ENCODE results near the gene BMF. TPM values are rescaled to one million over a fixed set of nuclear protein-coding genes. Genes with fewer than 3 reads are reported as not detected.

The BMF gene
- polyA plus RNA-seq, 3 donors: 5.6 to 59.6 (median 6.5) TPM

- peak overlapping the region; percentile 94 to 98 (median 97) for H3K27ac Mint-ChIP-seq
- H2AFZ ChIP-seq (ENCODE audit: insufficient read depth, low read depth, low read length, poor library complexity, severe bottlenecking): peak overlapping the region; percentile 90
- 5% methylated on average over 17 of the region's 18 CpGs for WGBS (ENCODE audit: insufficient coverage)
Observed at GRCh38 chr15:40038275-40038637, 70.4 kb downstream of the BMF start.

More at GRCh38 chr15:40038275-40038637, 70.4 kb downstream of the BMF start:
- peak overlapping the region; percentile 98 for H3K4me2 ChIP-seq (replicated peaks; ENCODE audit: extremely low read depth, low read length, poor library complexity, severe bottlenecking)
- peaks cover 23% of the 10 kb centered on the region for H3K4me1 Mint-ChIP-seq
- H3K27ac ChIP-seq (ENCODE audit: low read depth in 1 of 2, low read length in 2 of 2): peak overlapping the region; percentile 73 to 93
- peaks cover 34 to 39% of the 10 kb centered on the region in 2 donors for H3K36me3 ChIP-seq (replicated peaks in 1 of 2; ENCODE audit: control insufficient read depth in 1 of 2, insufficient read depth in 2 of 2, low read length in 2 of 2)
- H3K27me3 Mint-ChIP-seq (ENCODE audit: low read depth in 3 of 3): peaks cover 0 to 2% (median 0%) of the 10 kb centered on the region in 3 donors
- intact Hi-C loops (cut with micrococcal nuclease): loop anchor here in 1 of 2 donors (2.0 kb wide), 1 partner anchor 123 kb away; the partner anchor contains the start of gene BUB1B
- H3K4me3 ChIP-seq (replicated peaks in 1 of 3; ENCODE audit: low read depth in 2 of 3, low read length in 3 of 3): peak overlapping the region; percentile 71 to 91 (median 73)
- TF ChIP-seq CTCF (IDR thresholded peaks at IDR 0.05): no peak
- peaks cover 32% of the 10 kb centered on the region for H3K79me2 ChIP-seq (ENCODE audit: insufficient read depth, low read length)
- DNase-seq: peak in 1 of 3 donors; percentile 42
- peak overlapping the region; percentile 96 to 98 for H3K4me3 Mint-ChIP-seq
- no peaks in the 10 kb centered on the region for H3K27me3 ChIP-seq (ENCODE audit: control insufficient read depth in 2 of 2, insufficient read depth in 2 of 2, low read length in 2 of 2)
- H3K9me3 Mint-ChIP-seq: no peaks in the 10 kb centered on the region
- H3K9ac ChIP-seq (ENCODE audit: insufficient read depth, low read length, poor library complexity, severe bottlenecking): peak overlapping the region; percentile 97
- H4K20me1 ChIP-seq (ENCODE audit: insufficient read depth, low read length): peaks cover 5% of the 10 kb centered on the region
- peaks cover 28 to 35% of the 10 kb centered on the region in 2 donors for H3K36me3 Mint-ChIP-seq
- no peaks in the 10 kb centered on the region for H3K9me3 ChIP-seq (replicated peaks in 1 of 2; ENCODE audit: control insufficient read depth in 1 of 2, insufficient read depth in 1 of 2, low read length in 2 of 2)
- H3K4me1 ChIP-seq (ENCODE audit: control insufficient read depth in 1 of 2, insufficient read depth in 2 of 2, low read length in 2 of 2): peaks cover 11 to 23% of the 10 kb centered on the region in 2 donors

Other genes starting within 250 kb of the BMF start
- gene GPR176, start 188.6 kb downstream of the BMF start, polyA plus RNA-seq: under 1 TPM in 2 of 3 donors, not detected in 1; 0.08 to 0.18 TPM
- 10 to 100 TPM; 16.1 to 24.5 (median 19.8) TPM for gene EIF2AK4, start 174.8 kb downstream of the BMF start, polyA plus RNA-seq
- 100 to 1,000 TPM; 181 to 548 (median 525) TPM for gene SRP14, start 69.7 kb downstream of the BMF start, polyA plus RNA-seq
- under 1 TPM in 2 of 3 donors, not detected in 1; 0.01 to 0.51 TPM for gene BUB1B, start 52.2 kb upstream of the BMF start, polyA plus RNA-seq
- gene PAK6, start 130.2 kb upstream of the BMF start, polyA plus RNA-seq: under 1 TPM in 1 of 3 donors, not detected in 2; 0.03 TPM
- gene ANKRD63, start 174.2 kb upstream of the BMF start, polyA plus RNA-seq: not detected
- 1,000 to 10,000 TPM in 1 of 3 donors, 10 to 100 TPM in 2; 56.5 to 1,191 (median 74.5) TPM for gene PLCB2, start 199.1 kb upstream of the BMF start, polyA plus RNA-seq
- 10 to 100 TPM in 1 of 3 donors, 1 to 10 TPM in 2; 5.1 to 19.6 (median 8.3) TPM for gene INAFM2, start 214.8 kb upstream of the BMF start, polyA plus RNA-seq
- gene CCDC9B, start 232.1 kb upstream of the BMF start, polyA plus RNA-seq: 1 to 10 TPM in 1 of 3 donors, under 1 TPM in 2; 0.13 to 2.2 (median 0.39) TPM
- not detected for gene PHGR1, start 242.2 kb upstream of the BMF start, polyA plus RNA-seq
- under 1 TPM in 2 of 3 donors, not detected in 1; 0.01 TPM for gene DISP2, start 249.3 kb upstream of the BMF start, polyA plus RNA-seq

Measured in CD14-positive monocyte (primary cell).